ENCODE measurements around the gene S1PR1.

S1PR1 gene

GRCh38 chr1:101247404-101248287 is 10.8 kb downstream of the S1PR1 start:
- H3K36me3 Mint-ChIP-seq: peaks cover 5 to 8% of the 10 kb centered on the region in 2 donors
- H3K4me3 Mint-ChIP-seq: peak overlapping the region in 1 of 2 donors; percentile 52
- no peaks in the 10 kb centered on the region for H3K27me3 Mint-ChIP-seq
- H3K9me3 Mint-ChIP-seq: no peaks in the 10 kb centered on the region
- peaks cover 26 to 66% of the 10 kb centered on the region in 2 donors for H3K4me1 Mint-ChIP-seq
- peak; percentile 95 to 96 for ATAC-seq (replicated peaks)
- H3K27ac Mint-ChIP-seq: peak overlapping the region; percentile 14
- DNase-seq: peak; percentile 58

DNA sequence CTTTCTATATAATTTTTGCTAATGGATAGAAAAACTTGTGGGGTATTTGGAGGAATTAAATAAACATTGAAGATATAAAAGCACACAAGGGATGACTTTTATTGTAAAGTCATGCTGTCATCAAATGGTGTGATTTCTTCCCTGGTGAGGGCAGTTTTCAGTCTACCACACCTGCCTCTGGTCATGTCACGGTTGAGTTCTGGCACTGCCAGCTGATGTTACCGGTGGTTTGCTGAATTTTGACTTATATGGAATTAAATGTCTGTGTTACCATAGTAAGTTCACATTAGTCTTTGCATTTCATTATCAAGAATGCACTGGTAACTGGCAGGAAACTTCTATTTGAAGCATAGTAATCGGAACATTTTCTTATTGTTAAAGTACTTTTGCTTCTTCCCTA is 13.4 kb downstream of the S1PR1 start:
- DNase-seq (no peak), ATAC-seq (replicated peaks) (peak; percentile 28 to 37)
- peak overlapping the region; percentile 84 for H3K27ac Mint-ChIP-seq
- H3K9me3 Mint-ChIP-seq: no peaks in the 10 kb centered on the region
- no peaks in the 10 kb centered on the region for H3K36me3 Mint-ChIP-seq
- H3K4me1 Mint-ChIP-seq: peaks cover 28 to 54% of the 10 kb centered on the region in 2 donors
- no peak overlapping the region for H3K4me3 Mint-ChIP-seq
- H3K27me3 Mint-ChIP-seq: no peaks in the 10 kb centered on the region

GRCh38 chr1:101250656-101251272 is 13.9 kb downstream of the S1PR1 start:
- DNase-seq (no peak), ATAC-seq (replicated peaks) (no peak)
- Mint-ChIP-seq H3K36me3 (no peaks in the 10 kb centered on the region), H3K4me1 (peaks cover 28 to 49% of the 10 kb centered on the region in 2 donors), H3K9me3 (no peaks in the 10 kb centered on the region), H3K4me3 (no peak overlapping the region), H3K27ac (no peak overlapping the region), H3K27me3 (no peaks in the 10 kb centered on the region)

DNA sequence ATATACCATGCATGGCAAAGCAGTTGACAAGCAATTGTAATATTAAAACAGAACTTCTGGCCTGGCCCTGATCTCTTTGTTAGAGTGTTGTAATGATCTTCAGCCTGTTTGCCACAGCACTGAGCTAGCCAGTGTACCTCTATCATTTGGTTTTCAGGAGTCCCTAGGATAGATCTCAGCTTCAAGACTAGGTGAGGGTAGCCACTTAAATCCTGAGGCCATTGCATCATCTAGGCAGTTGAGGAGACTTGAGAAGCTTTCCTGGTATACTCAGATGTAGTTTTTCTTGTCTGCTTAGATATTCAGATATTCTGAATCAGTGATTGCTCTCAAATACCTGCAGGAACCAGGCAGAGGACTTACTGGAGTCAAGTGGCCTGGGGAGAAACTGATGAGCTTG is 14.7 kb downstream of the S1PR1 start:
- ATAC-seq (replicated peaks): no peak
- Mint-ChIP-seq H3K4me3 (no peak overlapping the region), H3K36me3 (no peaks in the 10 kb centered on the region), H3K9me3 (no peaks in the 10 kb centered on the region), H3K27ac (no peak overlapping the region), H3K27me3 (no peaks in the 10 kb centered on the region), H3K4me1 (peaks cover 24 to 41% of the 10 kb centered on the region in 2 donors)
- no peak for DNase-seq

- no peaks in the 10 kb centered on the region for H3K36me3 Mint-ChIP-seq
- DNase-seq (no peak), ATAC-seq (replicated peaks) (peak in 1 of 2 donors; percentile 13)
- H3K9me3 Mint-ChIP-seq: no peaks in the 10 kb centered on the region
- H3K27me3 Mint-ChIP-seq: no peaks in the 10 kb centered on the region
- no peak overlapping the region for H3K27ac Mint-ChIP-seq
- H3K4me1 Mint-ChIP-seq: peaks cover 31 to 41% of the 10 kb centered on the region in 2 donors
- no peak overlapping the region for H3K4me3 Mint-ChIP-seq
Measured at GRCh38 chr1:101253976-101254674, 17.3 kb downstream of the S1PR1 start.

DNA sequence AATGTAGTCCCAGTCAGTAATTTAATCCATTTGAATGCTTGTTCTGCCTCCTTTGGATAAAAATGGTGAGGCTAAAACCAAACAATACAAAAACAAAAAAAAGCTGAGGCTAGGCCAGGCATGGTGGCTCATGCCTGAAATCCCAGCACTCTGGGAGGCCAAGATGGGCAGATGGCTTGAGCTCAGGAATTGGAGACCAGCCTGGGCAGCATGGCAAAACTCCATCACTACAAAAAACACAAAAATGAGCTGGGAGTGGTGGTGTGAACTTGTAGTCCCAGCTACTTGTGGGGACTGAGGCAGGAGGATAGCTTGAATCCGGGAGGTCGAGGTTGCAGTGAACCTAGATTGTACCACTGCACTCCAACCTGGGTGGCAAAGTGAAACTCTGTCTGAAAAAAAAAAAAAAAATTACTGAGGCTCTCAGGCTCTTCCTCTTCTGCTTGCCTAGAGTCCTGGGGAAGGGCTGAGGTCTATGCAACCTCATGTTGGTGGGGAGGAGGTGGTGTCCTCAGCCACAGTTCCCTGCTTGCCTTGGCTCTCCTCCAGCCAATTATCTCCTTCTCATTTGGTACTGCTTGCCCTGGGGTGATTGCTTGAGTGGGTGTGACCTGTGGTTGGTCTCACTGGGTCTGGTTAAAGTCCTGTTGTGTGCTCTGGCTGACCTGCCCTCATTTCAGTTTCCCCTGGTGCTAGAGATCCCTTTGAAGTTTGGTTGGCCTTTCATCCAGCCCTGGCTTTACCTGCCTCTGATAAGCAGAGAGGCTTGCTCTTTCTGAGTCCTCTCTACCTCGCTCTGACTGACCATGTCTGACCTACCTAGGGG is 20.9 kb downstream of the S1PR1 start:
- ATAC-seq (replicated peaks) (peak; percentile 89 to 91), DNase-seq (peak; percentile 28)
- Mint-ChIP-seq H3K4me1 (peaks cover 39 to 42% of the 10 kb centered on the region in 2 donors), H3K9me3 (no peaks in the 10 kb centered on the region), H3K27me3 (no peaks in the 10 kb centered on the region), H3K36me3 (no peaks in the 10 kb centered on the region), H3K27ac (no peak overlapping the region), H3K4me3 (peak overlapping the region; percentile 12 to 14)

DNA sequence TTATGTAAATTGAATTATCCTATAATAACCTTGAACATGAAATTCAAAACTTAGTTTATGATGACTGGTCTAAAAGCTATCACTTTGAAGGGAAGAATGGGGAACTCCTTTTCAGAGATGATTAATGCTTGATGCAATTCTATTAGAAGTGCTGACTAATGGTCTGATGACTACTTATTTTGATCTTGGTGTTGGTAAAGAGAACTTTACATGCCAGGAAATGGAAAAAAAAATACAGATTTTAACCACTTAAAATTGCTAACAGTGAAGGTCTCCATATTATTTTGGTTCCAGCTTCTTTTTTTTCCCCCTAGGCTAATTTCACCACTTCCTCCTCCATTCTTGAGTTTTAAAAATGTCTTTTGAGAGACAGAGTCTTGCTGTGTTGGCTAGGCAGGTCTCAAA is 22.9 kb downstream of the S1PR1 start:
- Mint-ChIP-seq H3K4me3 (no peak overlapping the region), H3K9me3 (no peaks in the 10 kb centered on the region), H3K27me3 (no peaks in the 10 kb centered on the region), H3K36me3 (no peaks in the 10 kb centered on the region), H3K4me1 (peaks cover 38 to 52% of the 10 kb centered on the region in 2 donors), H3K27ac (no peak overlapping the region)
- no peak for DNase-seq
- no peak for ATAC-seq (replicated peaks)

DNA sequence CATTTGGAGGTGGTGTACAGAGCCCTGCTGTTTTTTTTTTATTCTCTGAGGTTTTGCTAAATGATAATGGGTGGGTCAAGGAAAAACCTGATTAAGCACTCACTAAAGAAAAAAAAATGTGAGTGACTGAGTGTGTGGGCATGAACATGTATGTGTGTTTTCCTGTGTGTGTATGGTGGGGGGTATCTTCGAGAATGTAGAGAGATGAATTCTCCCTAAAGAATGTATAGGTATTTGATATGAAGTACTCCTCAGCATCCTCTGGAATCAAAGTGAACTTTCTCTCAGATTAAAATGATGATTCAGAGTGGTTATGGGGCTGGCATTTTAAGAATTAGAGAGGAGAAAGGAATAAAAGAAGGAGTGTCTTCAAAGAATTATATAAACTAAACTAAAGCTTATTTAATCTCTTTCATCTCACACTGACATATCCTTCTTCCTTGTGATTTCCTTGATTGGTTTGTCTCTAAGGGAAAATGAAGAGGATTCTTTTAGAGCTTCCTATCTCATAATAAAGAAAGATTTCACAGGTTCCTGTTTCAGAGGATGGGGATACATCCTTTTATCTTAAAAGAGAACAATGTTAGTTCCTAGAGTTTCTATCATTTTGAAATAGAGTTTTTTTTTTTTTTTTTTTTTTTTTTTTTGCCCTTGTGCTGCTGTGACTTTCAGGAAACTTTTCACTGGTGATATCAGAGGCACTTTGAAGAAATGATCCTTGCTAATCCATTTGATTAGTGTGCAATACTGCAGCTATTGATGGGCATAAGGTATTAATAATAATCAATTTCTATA is 23.9 kb downstream of the S1PR1 start:
- H3K9me3 Mint-ChIP-seq: no peaks in the 10 kb centered on the region
- H3K27ac Mint-ChIP-seq: no peak overlapping the region
- H3K4me3 Mint-ChIP-seq: no peak overlapping the region
- no peaks in the 10 kb centered on the region for H3K36me3 Mint-ChIP-seq
- ATAC-seq (replicated peaks): no peak
- H3K4me1 Mint-ChIP-seq: peaks cover 46 to 62% of the 10 kb centered on the region in 2 donors
- no peaks in the 10 kb centered on the region for H3K27me3 Mint-ChIP-seq
- DNase-seq: no peak

- DNase-seq: no peak
- no peak for ATAC-seq (replicated peaks)
- Mint-ChIP-seq H3K4me3 (no peak overlapping the region), H3K27me3 (no peaks in the 10 kb centered on the region), H3K27ac (no peak overlapping the region), H3K4me1 (peaks cover 43 to 69% of the 10 kb centered on the region in 2 donors), H3K9me3 (no peaks in the 10 kb centered on the region), H3K36me3 (no peaks in the 10 kb centered on the region)
Measured at GRCh38 chr1:101261623-101262022, 24.8 kb downstream of the S1PR1 start.

DNA sequence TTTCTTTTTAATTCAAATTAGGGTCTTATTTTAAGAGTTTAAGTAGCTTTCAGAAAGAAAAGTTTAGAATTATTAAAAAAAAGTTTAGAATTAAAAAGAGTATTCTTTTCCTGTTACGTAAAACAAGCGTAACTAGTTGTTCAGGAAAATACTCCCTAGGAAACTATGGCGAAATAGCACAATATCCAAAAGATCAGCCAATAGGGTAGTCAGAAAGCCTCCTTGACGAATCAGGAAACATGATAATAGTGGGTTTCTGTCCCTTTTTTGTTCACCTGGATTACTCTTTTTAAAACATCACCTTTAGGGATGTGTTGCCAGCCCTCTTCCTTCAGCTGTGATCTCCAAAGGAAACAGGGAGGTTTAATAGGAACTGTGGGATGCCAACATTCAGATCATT is 25.2 kb downstream of the S1PR1 start:
- Mint-ChIP-seq H3K27me3 (no peaks in the 10 kb centered on the region), H3K27ac (no peak overlapping the region), H3K4me3 (peak overlapping the region in 1 of 2 donors; percentile 17), H3K4me1 (peaks cover 44 to 72% of the 10 kb centered on the region in 2 donors), H3K9me3 (no peaks in the 10 kb centered on the region), H3K36me3 (no peaks in the 10 kb centered on the region)
- no peak for DNase-seq
- ATAC-seq (replicated peaks): no peak

- H3K9me3 Mint-ChIP-seq: no peaks in the 10 kb centered on the region
- ATAC-seq (replicated peaks) (peak; percentile 31 to 48), DNase-seq (no peak)
- peak overlapping the region in 1 of 2 donors; percentile 17 for H3K4me3 Mint-ChIP-seq
- peaks cover 43 to 72% of the 10 kb centered on the region in 2 donors for H3K4me1 Mint-ChIP-seq
- H3K27me3 Mint-ChIP-seq: no peaks in the 10 kb centered on the region
- H3K36me3 Mint-ChIP-seq: no peaks in the 10 kb centered on the region
- H3K27ac Mint-ChIP-seq: no peak overlapping the region
Measured at GRCh38 chr1:101262630-101263348, 26.0 kb downstream of the S1PR1 start.

- peak overlapping the region; percentile 39 for H3K27ac Mint-ChIP-seq
- H3K9me3 Mint-ChIP-seq: no peaks in the 10 kb centered on the region
- no peaks in the 10 kb centered on the region for H3K27me3 Mint-ChIP-seq
- peak; percentile 64 to 65 for ATAC-seq (replicated peaks)
- DNase-seq: no peak
- H3K4me3 Mint-ChIP-seq: no peak overlapping the region
- no peaks in the 10 kb centered on the region for H3K36me3 Mint-ChIP-seq
- H3K4me1 Mint-ChIP-seq: peaks cover 32 to 55% of the 10 kb centered on the region in 2 donors
Measured at GRCh38 chr1:101264697-101265096, 27.9 kb downstream of the S1PR1 start.

GRCh38 chr1:101265684-101266083 is 28.9 kb downstream of the S1PR1 start:
- ATAC-seq (replicated peaks) (no peak), DNase-seq (no peak)
- Mint-ChIP-seq H3K4me1 (peaks cover 22 to 45% of the 10 kb centered on the region in 2 donors), H3K4me3 (no peak overlapping the region), H3K36me3 (no peaks in the 10 kb centered on the region), H3K27me3 (no peaks in the 10 kb centered on the region), H3K9me3 (no peaks in the 10 kb centered on the region), H3K27ac (peak overlapping the region; percentile 25)
